GM12878 (cell line): ENCODE data around the gene ACVR1. TPM values are rescaled to one million over a fixed set of nuclear protein-coding genes. Genes with fewer than 3 reads are reported as not detected.

ENCODE experiments used
- ATAC-seq: fragments of 200-7000 bp; cut with Tn5 transposase; 3 replicates; pipeline ENCODE4 v1.9.1; 2020; ENCODE audit warnings: mild to moderate bottlenecking, moderate library complexity
- BruUV-seq: library from RNA; stranded (reverse); fragments of 400-500 nt; replicated peaks from 2 replicates; lab custom pipeline; 2021; lab: Mats Ljungman, UMichigan
- CTCF ChIA-PET: fragments of 300-600 bp; sonication (Branson Sonifier 250); formaldehyde crosslinking; extraction: SDS; loops from one replicate; lab custom pipeline; 2021; ENCODE audit warnings: inconsistent platforms; lab: Yijun Ruan, JAX
- POLR2A ChIA-PET: fragments of 350-600 bp; formaldehyde crosslinking; extraction: SDS; loops from one replicate; lab custom pipeline; 2021; ENCODE audit warnings: inconsistent platforms; lab: Charles Lee
- RAD21 ChIA-PET: fragments of 300-600 bp; sonication (Branson Sonifier 250); formaldehyde crosslinking; loops from one replicate; lab custom pipeline; 2023; ENCODE audit warnings: antibody characterized with exemption; ENCODE audit not compliant: unreplicated experiment; lab: Charles Lee
- SMC1A ChIA-PET: fragments of 300-600 bp; sonication (Branson Sonifier 250); formaldehyde crosslinking; loops from one replicate; lab custom pipeline; 2023; ENCODE audit not compliant: unreplicated experiment, uncharacterized antibody; lab: Charles Lee
- DNase-seq: peaks from one replicate; pipeline ENCODE4 v3.0.0-alpha.2; 2011; ENCODE audit warnings: low read depth, low spot score
- FAIRE-seq: peaks from 3 replicates; lab custom pipeline; 2011; peaks lifted over from hg19 to GRCh38; lab: Jason Lieb, UNC
- H2AFZ ChIP-seq: 2 replicates; pipeline ENCODE4 v1.6.0; 2011; ENCODE audit warnings: low read depth, low read length, control low read depth; ENCODE audit not compliant: control insufficient read depth
- H3K27ac ChIP-seq: 2 replicates; pipeline ENCODE4 v1.5.1; 2011; ENCODE audit warnings: control low read depth; ENCODE audit not compliant: control insufficient read depth, insufficient read depth
- H3K27me3 ChIP-seq, 2 experiments: replicated peaks in 1 of 2; 2 replicates each; pipeline versions ENCODE4 v1.6.0 to v1.6.1; 2011; ENCODE audit warnings: low read length in 1 of 2; ENCODE audit not compliant: control insufficient read depth in 2 of 2, insufficient read depth in 2 of 2
- H3K36me3 ChIP-seq, 2 experiments: 2 replicates each; pipeline ENCODE4 v1.5.1; 2011; ENCODE audit warnings: low read length in 1 of 2; ENCODE audit not compliant: control insufficient read depth in 2 of 2, insufficient read depth in 2 of 2
- H3K4me1 ChIP-seq: 2 replicates; pipeline ENCODE4 v1.6.1; 2011; ENCODE audit warnings: mild to moderate bottlenecking, low read length, moderate library complexity, mixed read lengths; ENCODE audit not compliant: control insufficient read depth, insufficient read depth
- H3K4me2 ChIP-seq: 2 replicates; pipeline ENCODE4 v1.6.0; 2011; ENCODE audit warnings: control low read depth; ENCODE audit not compliant: control insufficient read depth, insufficient read depth
- H3K4me3 ChIP-seq: fragments of 200-600 bp; sonication (generic); 2 replicates; pipeline ENCODE4 v1.5.1; 2016
- H3K79me2 ChIP-seq: 2 replicates; pipeline ENCODE4 v1.6.0; 2011; ENCODE audit warnings: low read length; ENCODE audit not compliant: control insufficient read depth, insufficient read depth
- H3K9ac ChIP-seq: 2 replicates; pipeline ENCODE4 v1.8.0; 2011; ENCODE audit warnings: low read length, control low read depth, mixed read lengths; ENCODE audit not compliant: control insufficient read depth, insufficient read depth
- H3K9me3 ChIP-seq: replicated peaks from 3 replicates; pipeline ENCODE4 v1.5.1; 2011; ENCODE audit warnings: mild to moderate bottlenecking, low read length; ENCODE audit not compliant: control insufficient read depth, insufficient read depth
- H4K20me1 ChIP-seq: 2 replicates; pipeline ENCODE4 v1.6.0; 2011; ENCODE audit not compliant: control insufficient read depth, insufficient read depth
- CREB1 ChIP-seq: IDR thresholded peaks from 2 replicates; pipeline ENCODE4 v1.6.1; 2012; ENCODE audit warnings: low read depth, mild to moderate bottlenecking, inconsistent platforms
- CUX1 ChIP-seq: IDR thresholded peaks from 2 replicates; pipeline ENCODE4 v1.6.1; 2012; ENCODE audit warnings: improper control_type of control experiment, low read depth, low read length; ENCODE audit not compliant: insufficient replicate concordance
- HDAC2 ChIP-seq: fragments of 200-600 bp; sonication (generic); IDR thresholded peaks from 2 replicates; pipeline ENCODE4 v1.6.1; 2017
- IKZF2 ChIP-seq, 2 experiments: fragments of 450-650 bp; IDR thresholded peaks; 2 replicates each; pipeline ENCODE4 v1.6.1; 2017; ENCODE audit warnings: mild to moderate bottlenecking in 2 of 2, moderate library complexity in 2 of 2
- NR2C1 ChIP-seq: fragments of 450-650 bp; IDR thresholded peaks from 2 replicates; pipeline ENCODE4 v1.6.1; 2017; ENCODE audit warnings: antibody characterized with exemption, mild to moderate bottlenecking, moderate library complexity
- SUPT20H ChIP-seq: IDR thresholded peaks from 2 replicates; pipeline ENCODE4 v1.6.1; 2011; ENCODE audit warnings: low read depth, mild to moderate bottlenecking, low read length, moderate library complexity, borderline replicate concordance; ENCODE audit not compliant: control insufficient read depth
- YBX1 ChIP-seq: fragments of 450-650 bp; IDR thresholded peaks from 2 replicates; pipeline ENCODE4 v1.6.1; 2016; ENCODE audit warnings: antibody characterized with exemption
- ZBTB4 ChIP-seq: fragments of 450-650 bp; formaldehyde crosslinking; IDR thresholded peaks from 2 replicates; pipeline ENCODE4 v1.4.0; 2022; ENCODE audit warnings: mild to moderate bottlenecking, moderate library complexity
- ZNF24 ChIP-seq: fragments of 450-650 bp; IDR thresholded peaks from 2 replicates; pipeline ENCODE4 v1.6.1; 2017; ENCODE audit warnings: antibody characterized with exemption, mild to moderate bottlenecking
- WGBS: methylation state at CpG from one replicate; pipeline ENCODE4 v1.1.6; 2016; ENCODE audit warnings: low lambda C conversion rate; ENCODE audit not compliant: insufficient replicate concordance, insufficient coverage; ENCODE audit errors: missing lambda C conversion rate; 5-methylcytosine and 5-hydroxymethylcytosine counted together
- in situ Hi-C: fragments of 300-500 bp; cut with MboI; formaldehyde crosslinking; loops from 9 replicates; pipeline ENCODE4 v1.14.3; 2018; ENCODE audit warnings: mixed read lengths
- intact Hi-C: fragments of 100-400 bp; cut with micrococcal nuclease; formaldehyde crosslinking; loops from one replicate; pipeline ENCODE4 v1.14.2; 2022; ENCODE audit not compliant: unreplicated experiment
- polyA plus RNA-seq, 11 experiments: library from polyadenylated mRNA; depleted of rRNA in 4 of 11; unstranded in 6 of 11; stranded (reverse) in 5 of 11; fragments of >200 nt; fragmentation: Nextera tagmentation in 4 of 11; fragmentation: Illumina TruSeq in 1 of 11; extraction: Ambion mirVana in 4 of 11; extraction: Trizol in 1 of 11; gene quantifications; 1 replicate in 1 of 11; 2 replicates in 10 of 11; pipeline versions ENCODE4 v1.2.1 to v1.2.3, GENCODE V29; 2011 to 2016; ENCODE audit warnings: inconsistent platforms in 2 of 11, missing spikeins in 2 of 11, low read depth in 1 of 11
- total RNA-seq, 4 experiments: library from RNA; depleted of rRNA in 3 of 4; stranded (reverse); fragments of >200 nt in 3 of 4; fragmentation: Illumina TruSeq in 1 of 4; extraction: Trizol in 1 of 4; gene quantifications; 2 replicates each; pipeline versions ENCODE4 v1.2.1 to v1.2.3, GENCODE V29; 2013 to 2021

Gene ACVR1
- total and polyA plus RNA-seq, 10 of the 15 experiments (the other 5 are each of a cell fraction or from before 2014, with no cell fraction given) = 0.06 to 0.24 (median 0.14) TPM; not detected in 4

GRCh38 chr2:157788201-157788600 is 87.9 kb downstream of the ACVR1 start:
- SMC1A ChIA-PET = interaction anchor here (0.8 kb wide), 1 partner anchor 188 kb away, joined by 4 read pairs; no protein-coding TSS in a partner anchor
- no peaks in the 10 kb centered on the region for H3K79me2 ChIP-seq
- WGBS = 37% methylated on average over 5 of the region's 5 CpGs
- POLR2A ChIA-PET = no interaction called here
- TF ChIP-seq YBX1 = no peak
- TF ChIP-seq CUX1 = no peak
- TF ChIP-seq IKZF2 (IDR thresholded peaks at IDR 0.05) = no peak
- TF ChIP-seq NR2C1 = no peak
- no peak for TF ChIP-seq SUPT20H
- TF ChIP-seq ZBTB4 = no peak
- no peak for TF ChIP-seq CREB1
- no peak for TF ChIP-seq ZNF24
- TF ChIP-seq HDAC2 = no peak
- TF ChIP-seq, all 136 proteins: peak for 0
- no peak overlapping the region for H2AFZ ChIP-seq
- DNase-seq (no peak), ATAC-seq (no peak), FAIRE-seq (no peak)
- no peaks in the 10 kb centered on the region for H3K36me3 ChIP-seq
- H3K4me2 ChIP-seq = no peak overlapping the region
- H3K27ac ChIP-seq = no peak overlapping the region
- ChIA-PET CTCF (no interaction called here), RAD21 (no interaction called here)
- no peaks in the 10 kb centered on the region for H4K20me1 ChIP-seq
- no peaks in the 10 kb centered on the region for H3K9me3 ChIP-seq
- BruUV-seq = no TSS peak
- intact Hi-C loops = no loop called here
- in situ Hi-C loops = no loop called here
- H3K27me3 ChIP-seq = no peaks in the 10 kb centered on the region; a peak in 1 of 4 replicates
- no peak overlapping the region for H3K9ac ChIP-seq
- H3K4me3 ChIP-seq = no peak overlapping the region
- H3K4me1 ChIP-seq = no peaks in the 10 kb centered on the region
